ENCODE measurements around the gene PRR15L.

DNA sequence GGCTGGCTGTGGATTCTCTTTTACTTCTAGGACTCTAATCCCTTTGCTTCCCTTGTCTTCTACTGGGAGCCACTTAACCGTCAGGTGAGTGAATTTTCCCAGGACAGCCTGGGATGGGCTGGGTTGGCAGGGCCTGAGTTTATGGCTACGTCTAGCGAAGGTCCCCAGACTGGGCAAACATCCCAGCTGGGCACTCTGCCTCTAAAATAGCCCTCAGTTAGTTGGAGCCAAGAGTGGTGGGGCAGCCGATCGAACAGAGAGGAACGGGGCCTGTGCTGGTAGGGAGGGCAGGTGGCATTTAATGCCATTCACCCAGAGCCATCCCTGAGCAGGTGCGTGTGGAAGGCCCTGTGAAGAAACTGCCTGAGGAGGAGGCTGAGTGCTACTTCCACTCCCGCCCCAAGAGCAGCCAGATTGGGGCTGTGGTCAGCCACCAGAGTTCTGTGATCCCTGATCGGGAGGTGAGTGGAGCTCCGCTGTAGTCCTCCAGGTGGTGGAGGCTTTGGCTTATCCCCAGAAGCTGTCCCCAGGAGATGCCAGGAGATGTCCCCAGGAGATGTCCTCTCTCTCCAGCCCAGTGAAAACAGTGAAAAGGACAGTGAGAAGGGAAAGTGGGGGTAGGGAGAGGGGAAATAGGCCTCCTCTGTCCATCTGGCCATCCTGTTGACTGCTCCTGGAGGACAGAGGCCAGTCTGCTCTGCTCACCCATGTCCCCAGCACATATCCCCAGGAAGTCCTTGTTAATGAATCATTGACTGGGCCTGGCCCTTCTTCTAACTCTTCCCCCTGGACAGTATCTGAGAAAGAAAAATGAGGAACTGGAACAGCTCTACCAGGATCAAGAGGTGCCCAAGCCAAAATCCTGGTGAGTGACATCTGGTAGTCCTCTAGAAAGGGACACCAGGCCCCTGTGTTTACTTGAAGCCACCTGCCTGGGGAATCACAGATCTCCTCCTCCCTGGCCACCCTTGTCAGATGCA is 11.9 kb downstream of the PRR15L start:
- TF ChIP-seq POLR2A (IDR thresholded peaks at IDR 0.05; ENCODE audit: low read depth, low read length) (no peak), BHLHE40 (IDR thresholded peaks at IDR 0.05; ENCODE audit: low read depth, low read length) (no peak), CTCF (conservative IDR thresholded peaks at IDR 0.05; ENCODE audit: low read depth, low read length) (no peak), SMC3 (IDR thresholded peaks at IDR 0.05; ENCODE audit: low read depth, low read length) (no peak), USF2 (IDR thresholded peaks at IDR 0.05; ENCODE audit: low read depth, low read length) (no peak), MAFK (IDR thresholded peaks at IDR 0.05; ENCODE audit: low read depth, low read length) (no peak), MXI1 (IDR thresholded peaks at IDR 0.05; ENCODE audit: borderline replicate concordance, low read depth, low read length) (no peak), RCOR1 (IDR thresholded peaks at IDR 0.05; ENCODE audit: insufficient replicate concordance, low read length) (no peak), ELK1 (IDR thresholded peaks at IDR 0.05; ENCODE audit: borderline replicate concordance, low read depth, low read length) (no peak), MAZ (IDR thresholded peaks at IDR 0.05; ENCODE audit: borderline replicate concordance, low read depth, low read length) (no peak), FOS (IDR thresholded peaks at IDR 0.05; ENCODE audit: low read depth, low read length) (no peak), NFE2L2 (IDR thresholded peaks at IDR 0.05; ENCODE audit: low read depth, low read length) (no peak)
